ENCODE results near the gene FGD5. TPM values are rescaled to one million over a fixed set of nuclear protein-coding genes. Genes with fewer than 3 reads are reported as not detected.

Gene FGD5
- total and polyA plus RNA-seq, 9 of the 15 experiments (the other 6 are each of a cell fraction or from before 2014, with no cell fraction given): 0.18 TPM; not detected in 8

GRCh38 chr3:14947886-14948608 lies 129.3 kb downstream of the FGD5 start (continued):
- TF ChIP-seq RERE (CRISPR knock-in tag; IDR thresholded peaks at IDR 0.05; ENCODE audit: borderline replicate concordance): no peak
- no peak for TF ChIP-seq NR1H2 (CRISPR knock-in tag; IDR thresholded peaks at IDR 0.05)
- TF ChIP-seq ZNF764 (CRISPR knock-in tag; IDR thresholded peaks at IDR 0.05; ENCODE audit: low read depth): no peak
- no peak for TF ChIP-seq MLX (CRISPR knock-in tag; conservative IDR thresholded peaks at IDR 0.05)
- peak; percentile 44; the same call in 1 of the 2 replicates for TF ChIP-seq SOX6 (IDR thresholded peaks at IDR 0.05)
- TF ChIP-seq ATF4 (CRISPR knock-in tag; IDR thresholded peaks at IDR 0.05): no peak
- TF ChIP-seq UBTF (IDR thresholded peaks at IDR 0.05; ENCODE audit: borderline replicate concordance in 1 of 2, low read depth in 2 of 2, low read length in 2 of 2): 0 out of 4 replicates have a peak, but pooled peaks of 1 of the 2 experiments have one; percentile 70
- TF ChIP-seq USF2 (CRISPR knock-in tag; IDR thresholded peaks at IDR 0.05): no peak
- TF ChIP-seq PCBP1 (IDR thresholded peaks at IDR 0.05; ENCODE audit: low read depth, low read length, poor library complexity, severe bottlenecking): peak; percentile 87
- TF ChIP-seq RBM17 (IDR thresholded peaks at IDR 0.05; ENCODE audit: borderline replicate concordance, low read depth, low read length): no peak
- TF ChIP-seq ZBTB9 (CRISPR knock-in tag; IDR thresholded peaks at IDR 0.05): no peak
- TF ChIP-seq POLR2G (IDR thresholded peaks at IDR 0.05; ENCODE audit: low read depth, low read length): peak; percentile 78
- TF ChIP-seq GATAD2B (IDR thresholded peaks at IDR 0.05; ENCODE audit: borderline replicate concordance): peak; percentile 73
- no peak for TF ChIP-seq ZBTB8A (IDR thresholded peaks at IDR 0.05; ENCODE audit: partially characterized antibody)

Data from K562 (cell line).